ENCODE measurements around the gene OPCML. TPM values are rescaled to one million over a fixed set of nuclear protein-coding genes. Genes with fewer than 3 reads are reported as not detected.

OPCML gene
- total and polyA plus RNA-seq, 2 of the 13 experiments (the other 11 are each of a cell fraction or from before 2014, with no cell fraction given): not detected

DNA sequence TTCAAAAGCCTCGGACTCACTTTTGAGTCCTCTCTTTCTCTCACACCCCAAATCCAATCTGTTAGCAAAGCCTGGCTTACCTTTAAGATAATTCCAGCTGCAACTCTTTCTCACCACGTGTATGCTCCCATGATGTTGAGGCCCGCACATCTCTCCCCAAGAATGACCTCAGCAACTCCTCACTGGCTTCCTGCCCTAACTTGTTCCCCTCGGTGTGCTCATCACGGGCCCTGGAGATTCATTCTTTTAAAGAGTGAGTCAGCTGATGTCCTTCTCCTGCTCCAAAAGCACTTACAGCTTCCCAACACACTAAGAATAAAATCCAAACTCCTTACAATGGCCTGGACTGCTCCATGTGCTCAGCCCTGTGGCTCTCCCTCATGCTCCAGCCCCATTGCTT, 1041.3 kb downstream of the OPCML start:
- FAIRE-seq (no peak), ATAC-seq (no peak), DNase-seq (ENCODE audit: low spot score) (no peak)
- in situ Hi-C loops (cut with HindIII; ENCODE audit: extremely low pct_ligation_motif_present, low pct_unique_long_range_greater_than_20kb): no loop called here
- Histone ChIP-seq H3K4me1 (ENCODE audit: insufficient read depth, low read length) (no peaks in the 10 kb centered on the region), H3K79me2 (ENCODE audit: insufficient read depth, low read length) (no peaks in the 10 kb centered on the region), H2AFZ (ENCODE audit: low read length) (no peak overlapping the region), H3K27me3 (ENCODE audit: control insufficient read depth in 1 of 2, insufficient read depth in 2 of 2, low read length in 2 of 2) (no peaks in the 10 kb centered on the region), H4K20me1 (ENCODE audit: insufficient read depth, low read length) (no peaks in the 10 kb centered on the region), H3K4me2 (ENCODE audit: low read depth, low read length) (no peak overlapping the region), H3K4me3 (replicated peaks in 1 of 3; ENCODE audit: insufficient read depth in 1 of 3, low read depth in 2 of 3, low read length in 3 of 3) (no peak overlapping the region), H3K9me3 (ENCODE audit: low read length) (peaks cover 80% of the 10 kb centered on the region), H3K9ac (ENCODE audit: insufficient read depth, low read depth, low read length) (no peak overlapping the region), H3K27ac (ENCODE audit: extremely low read length, insufficient read depth, low read length) (no peak overlapping the region), H3K36me3 (replicated peaks in 1 of 2; ENCODE audit: control insufficient read depth in 1 of 2, insufficient read depth in 2 of 2, low read length in 2 of 2) (no peaks in the 10 kb centered on the region)
- 3% methylated on average over 5 of the region's 5 CpGs for WGBS (ENCODE audit: low lambda C conversion rate)
- BruUV-seq (replicated peaks): no TSS peak
- ChIA-PET POLR2A (no interaction called here), CTCF (ENCODE audit: low intra/inter-chr PET ratio, low total read pairs) (no interaction called here)
- intact Hi-C loops (cut with micrococcal nuclease; ENCODE audit: unreplicated experiment): no loop called here
- TF ChIP-seq ZNF337 (CRISPR knock-in tag; IDR thresholded peaks at IDR 0.05; ENCODE audit: borderline replicate concordance, low read depth): no peak
- TF ChIP-seq CHD4 (IDR thresholded peaks at IDR 0.05; ENCODE audit: borderline replicate concordance, low read length): no peak
- TF ChIP-seq, protein P1, sequence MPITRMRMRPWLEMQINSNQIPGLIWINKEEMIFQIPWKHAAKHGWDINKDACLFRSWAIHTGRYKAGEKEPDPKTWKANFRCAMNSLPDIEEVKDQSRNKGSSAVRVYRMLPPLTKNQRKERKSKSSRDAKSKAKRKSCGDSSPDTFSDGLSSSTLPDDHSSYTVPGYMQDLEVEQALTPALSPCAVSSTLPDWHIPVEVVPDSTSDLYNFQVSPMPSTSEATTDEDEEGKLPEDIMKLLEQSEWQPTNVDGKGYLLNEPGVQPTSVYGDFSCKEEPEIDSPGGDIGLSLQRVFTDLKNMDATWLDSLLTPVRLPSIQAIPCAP (CRISPR knock-in tag; IDR thresholded peaks at IDR 0.05; ENCODE audit: low read depth): no peak
- no peak for TF ChIP-seq FOXK1 (CRISPR knock-in tag; IDR thresholded peaks at IDR 0.05; ENCODE audit: borderline replicate concordance, low read depth)
- TF ChIP-seq ZNF333 (CRISPR knock-in tag; IDR thresholded peaks at IDR 0.05; ENCODE audit: borderline replicate concordance): no peak
- TF ChIP-seq ZNF205 (CRISPR knock-in tag; IDR thresholded peaks at IDR 0.05): no peak

DNA sequence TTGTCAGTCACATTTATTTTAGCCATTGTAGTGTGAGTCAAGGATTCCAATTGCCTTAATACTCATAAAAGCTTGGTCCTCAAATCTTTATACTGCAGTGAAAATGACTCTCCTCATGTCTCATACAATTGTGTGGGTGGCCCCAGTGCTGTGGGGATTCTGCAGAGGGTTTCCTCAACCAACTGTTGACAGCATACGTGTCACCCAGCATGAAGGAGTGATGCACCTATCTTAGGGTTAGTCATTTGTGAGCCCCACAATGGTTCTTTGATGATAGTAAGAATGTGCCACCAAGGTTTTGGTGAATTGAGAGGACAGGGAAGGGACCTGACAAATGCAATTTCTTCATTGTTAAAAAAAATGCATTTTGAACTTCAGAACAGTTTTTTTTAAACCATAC, 1046.2 kb downstream of the OPCML start:
- 17% methylated on average over 1 of the region's 1 CpG for WGBS (ENCODE audit: low lambda C conversion rate)
- Histone ChIP-seq H3K4me2 (ENCODE audit: low read depth, low read length) (no peak overlapping the region), H2AFZ (ENCODE audit: low read length) (no peak overlapping the region), H3K36me3 (replicated peaks in 1 of 2; ENCODE audit: control insufficient read depth in 1 of 2, insufficient read depth in 2 of 2, low read length in 2 of 2) (no peaks in the 10 kb centered on the region), H4K20me1 (ENCODE audit: insufficient read depth, low read length) (no peaks in the 10 kb centered on the region), H3K27me3 (ENCODE audit: control insufficient read depth in 1 of 2, insufficient read depth in 2 of 2, low read length in 2 of 2) (no peaks in the 10 kb centered on the region), H3K4me3 (replicated peaks in 1 of 3; ENCODE audit: insufficient read depth in 1 of 3, low read depth in 2 of 3, low read length in 3 of 3) (no peak overlapping the region), H3K79me2 (ENCODE audit: insufficient read depth, low read length) (no peaks in the 10 kb centered on the region), H3K9ac (ENCODE audit: insufficient read depth, low read depth, low read length) (no peak overlapping the region), H3K4me1 (ENCODE audit: insufficient read depth, low read length) (no peaks in the 10 kb centered on the region), H3K27ac (ENCODE audit: extremely low read length, insufficient read depth, low read length) (no peak overlapping the region), H3K9me3 (ENCODE audit: low read length) (peaks cover 46% of the 10 kb centered on the region)
- ChIA-PET POLR2A (no interaction called here), CTCF (ENCODE audit: low intra/inter-chr PET ratio, low total read pairs) (no interaction called here)
- ATAC-seq (no peak), DNase-seq (ENCODE audit: low spot score) (no peak), FAIRE-seq (no peak)
- intact Hi-C loops (cut with micrococcal nuclease; ENCODE audit: unreplicated experiment) (no loop called here), in situ Hi-C loops (cut with HindIII; ENCODE audit: extremely low pct_ligation_motif_present, low pct_unique_long_range_greater_than_20kb) (no loop called here)
- BruUV-seq (replicated peaks): no TSS peak
- TF ChIP-seq ZNF7 (CRISPR knock-in tag; IDR thresholded peaks at IDR 0.05): peak; percentile 85
- TF ChIP-seq ZBTB2 (CRISPR knock-in tag; IDR thresholded peaks at IDR 0.05; ENCODE audit: low read depth): no peak

Data from HepG2 (cell line).